HCT116 (cell line): Measurements from ENCODE around the gene CMPK1. TPM values are rescaled to one million over a fixed set of nuclear protein-coding genes. Genes with fewer than 3 reads are reported as not detected.

ENCODE experiments used
- ATAC-seq: fragments of 200-7000 bp; cut with Tn5 transposase; 2 replicates; pipeline ENCODE4 v1.9.1; 2020; ENCODE audit warnings: mild to moderate bottlenecking, moderate library complexity
- BruUV-seq: library from RNA; stranded (reverse); fragments of 400-500 nt; replicated peaks from 2 replicates; lab custom pipeline; 2021; lab: Mats Ljungman, UMichigan
- CTCF ChIA-PET: fragments of 300-600 bp; sonication (Branson Sonifier 250); formaldehyde crosslinking; loops from one replicate; lab custom pipeline; 2021; ENCODE audit warnings: antibody characterized with exemption; lab: Charles Lee
- POLR2A ChIA-PET: fragments of 300-600, 350-600 bp; sonication (Branson Sonifier 250); formaldehyde crosslinking; loops from one replicate; lab custom pipeline; 2021; ENCODE audit warnings: antibody characterized with exemption; lab: Charles Lee
- RAD21 ChIA-PET, 2 experiments: fragments of 300-600 bp; sonication (Branson Sonifier 250); formaldehyde crosslinking; loops; one replicate each; lab custom pipeline; 2023; ENCODE audit warnings: low total read pairs in 2 of 2; ENCODE audit not compliant: uncharacterized antibody in 2 of 2, unreplicated experiment in 2 of 2, low non-redundant PET in 1 of 2; lab: Charles Lee
- DNase-seq: peaks from one replicate; pipeline ENCODE4 v3.0.0-alpha.2; 2010; ENCODE audit warnings: low read depth, low spot score
- H2AFZ ChIP-seq: fragments of 200-600 bp; shearing (Covaris generic), sonication (generic); 2 replicates; pipeline ENCODE4 v1.6.1; 2017; ENCODE audit warnings: low read depth, mixed run types, mixed read lengths, antibody characterized with exemption, low read length; ENCODE audit not compliant: poor library complexity, severe bottlenecking
- H3K27ac ChIP-seq: 2 replicates; pipeline ENCODE4 v1.5.1; 2012; ENCODE audit warnings: low read depth, low read length
- H3K27me3 ChIP-seq: fragments of 200-600 bp; sonication (generic); 2 replicates; pipeline ENCODE4 v1.6.1; 2016; ENCODE audit warnings: mixed run types, low read length, mixed read lengths; ENCODE audit not compliant: insufficient read depth
- H3K36me3 ChIP-seq, 2 experiments: fragments of 200-500 bp in 1 of 2; fragments of 200-600 bp in 1 of 2; sonication (Bioruptor generic) in 1 of 2; sonication (generic) in 1 of 2; 2 replicates each; pipeline versions ENCODE4 v1.5.1 to v1.6.1; 2014 to 2016; ENCODE audit warnings: low read length in 2 of 2, inconsistent platforms in 1 of 2, mixed read lengths in 1 of 2, mixed run types in 1 of 2; ENCODE audit not compliant: insufficient read depth in 2 of 2, control insufficient read depth in 1 of 2
- H3K4me1 ChIP-seq, 2 experiments: fragments of 200-600 bp in 1 of 2; sonication (generic) in 1 of 2; 2 replicates each; pipeline versions ENCODE4 v1.5.1 to v1.6.1; 2012 to 2017; ENCODE audit warnings: low read length in 2 of 2, inconsistent platforms in 1 of 2, mild to moderate bottlenecking in 1 of 2, mixed read lengths in 1 of 2, mixed run types in 1 of 2, moderate library complexity in 1 of 2; ENCODE audit not compliant: insufficient read depth in 2 of 2, control insufficient read depth in 1 of 2
- H3K4me2 ChIP-seq: fragments of 200-600 bp; sonication (generic); 2 replicates; pipeline ENCODE4 v1.6.1; 2017; ENCODE audit warnings: mixed run types, low read length, mixed read lengths
- H3K4me3 ChIP-seq, 2 experiments: fragments of 200-600 bp in 1 of 2; sonication (generic) in 1 of 2; replicated peaks in 1 of 2; 2 replicates each; pipeline ENCODE4 v1.5.1; 2011 to 2016; ENCODE audit warnings: low read length in 2 of 2, control low read depth in 1 of 2, low read depth in 1 of 2, mild to moderate bottlenecking in 1 of 2, mixed read lengths in 1 of 2, mixed run types in 1 of 2
- H3K79me2 ChIP-seq: fragments of 200-600 bp; sonication (generic); 2 replicates; pipeline ENCODE4 v1.6.1; 2017; ENCODE audit warnings: mild to moderate bottlenecking, mixed run types, low read length, moderate library complexity, mixed read lengths; ENCODE audit not compliant: insufficient read depth
- H3K9ac ChIP-seq: fragments of 200-600 bp; sonication (generic); 2 replicates; pipeline ENCODE4 v1.6.1; 2016; ENCODE audit warnings: low read length, mixed read lengths
- H3K9me2 ChIP-seq: fragments of 200-600 bp; sonication (generic), shearing (Covaris generic); 2 replicates; pipeline ENCODE4 v1.6.1; 2017; ENCODE audit warnings: mixed run types, mild to moderate bottlenecking, moderate library complexity; ENCODE audit not compliant: insufficient read depth
- H3K9me3 ChIP-seq, 2 experiments: fragments of 200-500 bp in 1 of 2; fragments of 200-600 bp in 1 of 2; sonication (Bioruptor generic) in 1 of 2; sonication (generic) in 1 of 2; 2 replicates each; pipeline ENCODE4 v1.6.1; 2014 to 2017; ENCODE audit warnings: low read length in 2 of 2, mixed read lengths in 2 of 2, inconsistent platforms in 1 of 2, low read depth in 1 of 2, mild to moderate bottlenecking in 1 of 2, mixed run types in 1 of 2, moderate library complexity in 1 of 2; ENCODE audit not compliant: control insufficient read depth in 1 of 2, insufficient read depth in 1 of 2
- H4K20me1 ChIP-seq: fragments of 200-600 bp; sonication (generic), shearing (Covaris generic); 2 replicates; pipeline ENCODE4 v1.6.1; 2017; ENCODE audit warnings: mixed run types, mild to moderate bottlenecking, moderate library complexity; ENCODE audit not compliant: insufficient read depth
- CBX3 ChIP-seq: IDR thresholded peaks from 2 replicates; pipeline ENCODE4 v1.6.1; 2012; ENCODE audit warnings: low read depth
- CEBPB ChIP-seq: IDR thresholded peaks from 2 replicates; pipeline ENCODE4 v1.6.1; 2012; ENCODE audit warnings: low read depth
- EGR1 ChIP-seq: IDR thresholded peaks from 2 replicates; pipeline ENCODE4 v1.6.1; 2012; ENCODE audit warnings: low read depth
- JUND ChIP-seq: IDR thresholded peaks from 2 replicates; pipeline ENCODE4 v1.6.1; 2012
- POLR2A ChIP-seq: IDR thresholded peaks from 2 replicates; pipeline ENCODE4 v1.7.0; 2011; ENCODE audit warnings: borderline replicate concordance; ENCODE audit not compliant: insufficient read depth, insufficient read length; ENCODE audit errors: extremely low read depth
- POLR2AphosphoS5 ChIP-seq: IDR thresholded peaks from 2 replicates; pipeline ENCODE4 v1.6.1; 2011; ENCODE audit warnings: mild to moderate bottlenecking, low read depth, low read length, moderate library complexity
- RAD21 ChIP-seq: IDR thresholded peaks from 2 replicates; pipeline ENCODE4 v1.6.1; 2012; ENCODE audit warnings: low read depth, mild to moderate bottlenecking
- SRF ChIP-seq: IDR thresholded peaks from 2 replicates; pipeline ENCODE4 v1.6.1; 2012; ENCODE audit warnings: low read depth
- ZFX ChIP-seq: fragments of 450-650 bp; IDR thresholded peaks from 2 replicates; pipeline ENCODE4 v1.6.1; 2017
- intact Hi-C: fragments of 100-400 bp; cut with micrococcal nuclease; formaldehyde crosslinking; loops from 2 replicates; pipeline ENCODE4 v1.10.0; 2022
- total RNA-seq: library from RNA; stranded (reverse); gene quantifications from one replicate; pipeline ENCODE4 v1.2.1, GENCODE V29; 2021; ENCODE audit not compliant: unreplicated experiment
- TF ChIP-seq, protein P1 (sequence below): IDR thresholded peaks from 2 replicates; pipeline ENCODE4 v1.6.1; 2012
- TF ChIP-seq, protein P2 (sequence below): IDR thresholded peaks from 2 replicates; pipeline ENCODE4 v1.6.1; 2012; ENCODE audit warnings: low read depth
- TF ChIP-seq, protein P3 (sequence below), 3 experiments: fragments of 200-600 bp in 1 of 3; sonication (generic) in 1 of 3; IDR thresholded peaks in 2 of 3; conservative IDR thresholded peaks in 1 of 3; 2 replicates each; pipeline ENCODE4 v1.5.1; 2012 to 2017; ENCODE audit warnings: low read depth in 2 of 3, low read length in 2 of 3, antibody characterized with exemption in 1 of 3, borderline replicate concordance in 1 of 3, control low read depth in 1 of 3, mild to moderate bottlenecking in 1 of 3, mixed read lengths in 1 of 3, mixed run types in 1 of 3, moderate library complexity in 1 of 3; ENCODE audit not compliant: insufficient read depth in 1 of 3

Gene CMPK1
- total RNA-seq, 1 experiment from 2014 or later, result 78.4 TPM

DNA sequence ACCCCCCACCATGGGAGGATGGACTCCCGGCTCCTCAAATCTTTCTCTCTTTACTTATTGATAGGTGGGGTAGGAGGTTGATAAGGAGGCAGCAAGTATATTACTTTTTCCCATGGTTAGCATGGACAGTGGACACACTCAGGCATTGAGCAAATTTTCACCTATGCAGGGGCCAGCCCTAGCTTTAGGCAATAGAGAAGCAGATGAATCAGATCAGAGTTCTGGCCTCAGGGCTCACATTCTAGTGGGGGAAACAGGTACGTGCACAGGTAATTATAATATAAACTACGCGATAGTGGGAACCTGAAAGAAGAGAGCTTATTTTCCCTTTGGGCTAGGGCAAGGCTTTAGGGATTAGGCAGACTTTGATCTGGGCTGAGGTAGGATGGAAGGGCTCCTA is 69.0 kb downstream of the CMPK1 start:
- POLR2A ChIA-PET, result no interaction called here
- Histone ChIP-seq H3K79me2 (no peaks in the 10 kb centered on the region), H3K9me2 (no peaks in the 10 kb centered on the region), H4K20me1 (no peaks in the 10 kb centered on the region), H3K4me1 (no peaks in the 10 kb centered on the region), H3K36me3 (no peaks in the 10 kb centered on the region), H3K27me3 (no peaks in the 10 kb centered on the region), H3K27ac (no peak overlapping the region), H2AFZ (no peak overlapping the region), H3K9me3 (no peaks in the 10 kb centered on the region)
- no peak for ATAC-seq
- DNase-seq, result no peak
- CTCF ChIA-PET, result interaction anchor here (0.6 kb wide), 1 partner anchor 139 kb away, joined by 3 read pairs; no protein-coding TSS in a partner anchor
- intact Hi-C loops, result no loop called here
- RAD21 ChIA-PET, result interaction anchor here in 1 of 2 experiments (0.8 kb wide), 1 partner anchor 29 kb away, joined by 3 read pairs; no protein-coding TSS in a partner anchor
- no TSS peak for BruUV-seq
- no peak for TF ChIP-seq CBX3
- no peak for TF ChIP-seq CEBPB
- TF ChIP-seq POLR2AphosphoS5, result no peak
- no peak for TF ChIP-seq EGR1
- TF ChIP-seq ZFX, result no peak
- TF ChIP-seq SRF, result no peak
- no peak for TF ChIP-seq RAD21
- no peak for TF ChIP-seq POLR2A
- TF ChIP-seq JUND, result no peak
- TF ChIP-seq, protein P1, sequence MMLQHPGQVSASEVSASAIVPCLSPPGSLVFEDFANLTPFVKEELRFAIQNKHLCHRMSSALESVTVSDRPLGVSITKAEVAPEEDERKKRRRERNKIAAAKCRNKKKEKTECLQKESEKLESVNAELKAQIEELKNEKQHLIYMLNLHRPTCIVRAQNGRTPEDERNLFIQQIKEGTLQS, result no peak
- TF ChIP-seq, protein P2, sequence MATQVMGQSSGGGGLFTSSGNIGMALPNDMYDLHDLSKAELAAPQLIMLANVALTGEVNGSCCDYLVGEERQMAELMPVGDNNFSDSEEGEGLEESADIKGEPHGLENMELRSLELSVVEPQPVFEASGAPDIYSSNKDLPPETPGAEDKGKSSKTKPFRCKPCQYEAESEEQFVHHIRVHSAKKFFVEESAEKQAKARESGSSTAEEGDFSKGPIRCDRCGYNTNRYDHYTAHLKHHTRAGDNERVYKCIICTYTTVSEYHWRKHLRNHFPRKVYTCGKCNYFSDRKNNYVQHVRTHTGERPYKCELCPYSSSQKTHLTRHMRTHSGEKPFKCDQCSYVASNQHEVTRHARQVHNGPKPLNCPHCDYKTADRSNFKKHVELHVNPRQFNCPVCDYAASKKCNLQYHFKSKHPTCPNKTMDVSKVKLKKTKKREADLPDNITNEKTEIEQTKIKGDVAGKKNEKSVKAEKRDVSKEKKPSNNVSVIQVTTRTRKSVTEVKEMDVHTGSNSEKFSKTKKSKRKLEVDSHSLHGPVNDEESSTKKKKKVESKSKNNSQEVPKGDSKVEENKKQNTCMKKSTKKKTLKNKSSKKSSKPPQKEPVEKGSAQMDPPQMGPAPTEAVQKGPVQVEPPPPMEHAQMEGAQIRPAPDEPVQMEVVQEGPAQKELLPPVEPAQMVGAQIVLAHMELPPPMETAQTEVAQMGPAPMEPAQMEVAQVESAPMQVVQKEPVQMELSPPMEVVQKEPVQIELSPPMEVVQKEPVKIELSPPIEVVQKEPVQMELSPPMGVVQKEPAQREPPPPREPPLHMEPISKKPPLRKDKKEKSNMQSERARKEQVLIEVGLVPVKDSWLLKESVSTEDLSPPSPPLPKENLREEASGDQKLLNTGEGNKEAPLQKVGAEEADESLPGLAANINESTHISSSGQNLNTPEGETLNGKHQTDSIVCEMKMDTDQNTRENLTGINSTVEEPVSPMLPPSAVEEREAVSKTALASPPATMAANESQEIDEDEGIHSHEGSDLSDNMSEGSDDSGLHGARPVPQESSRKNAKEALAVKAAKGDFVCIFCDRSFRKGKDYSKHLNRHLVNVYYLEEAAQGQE, result no peak
- TF ChIP-seq, protein P3, sequence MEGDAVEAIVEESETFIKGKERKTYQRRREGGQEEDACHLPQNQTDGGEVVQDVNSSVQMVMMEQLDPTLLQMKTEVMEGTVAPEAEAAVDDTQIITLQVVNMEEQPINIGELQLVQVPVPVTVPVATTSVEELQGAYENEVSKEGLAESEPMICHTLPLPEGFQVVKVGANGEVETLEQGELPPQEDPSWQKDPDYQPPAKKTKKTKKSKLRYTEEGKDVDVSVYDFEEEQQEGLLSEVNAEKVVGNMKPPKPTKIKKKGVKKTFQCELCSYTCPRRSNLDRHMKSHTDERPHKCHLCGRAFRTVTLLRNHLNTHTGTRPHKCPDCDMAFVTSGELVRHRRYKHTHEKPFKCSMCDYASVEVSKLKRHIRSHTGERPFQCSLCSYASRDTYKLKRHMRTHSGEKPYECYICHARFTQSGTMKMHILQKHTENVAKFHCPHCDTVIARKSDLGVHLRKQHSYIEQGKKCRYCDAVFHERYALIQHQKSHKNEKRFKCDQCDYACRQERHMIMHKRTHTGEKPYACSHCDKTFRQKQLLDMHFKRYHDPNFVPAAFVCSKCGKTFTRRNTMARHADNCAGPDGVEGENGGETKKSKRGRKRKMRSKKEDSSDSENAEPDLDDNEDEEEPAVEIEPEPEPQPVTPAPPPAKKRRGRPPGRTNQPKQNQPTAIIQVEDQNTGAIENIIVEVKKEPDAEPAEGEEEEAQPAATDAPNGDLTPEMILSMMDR (IDR thresholded peaks at IDR 0.05 in 2 of 3, conservative IDR thresholded peaks at IDR 0.05 in 1 of 3; ENCODE audit: borderline replicate concordance in 1 of 3, insufficient read depth in 1 of 3, low read depth in 2 of 3, low read length in 2 of 3), result no peak
- TF ChIP-seq, all 23 proteins: peak for 0
- Histone ChIP-seq H3K4me2 (no peak overlapping the region), H3K4me3 (no peak overlapping the region), H3K9ac (no peak overlapping the region)
